Spleen (tissue), 7 donors: ENCODE results near the gene SMIM43.

Experiments used
- CTCF ChIP-seq, 11 experiments: fragments of 200-600 bp in 7 of 11; fragments of 450-650 bp in 4 of 11; sonication (generic) in 4 of 11; IDR thresholded peaks in 8 of 11; conservative IDR thresholded peaks in 3 of 11; 1 replicate in 7 of 11; 2 replicates in 4 of 11; pipeline versions ENCODE4 v1.4.0 to v1.8.0; 2016 to 2021; ENCODE audit warnings: antibody characterized with exemption in 11 of 11, inconsistent platforms in 4 of 11, mild to moderate bottlenecking in 1 of 11
- POLR2A ChIP-seq, 3 donors: fragments of 450-650 bp; IDR thresholded peaks; one replicate each; pipeline ENCODE4 v1.5.1; 2017; ENCODE audit warnings: antibody characterized with exemption in 3 of 3, mild to moderate bottlenecking in 1 of 3
- POLR2AphosphoS5 ChIP-seq, 3 donors: sonication (generic); formaldehyde crosslinking; IDR thresholded peaks; one replicate each; pipeline ENCODE4 v1.5.1; 2017; ENCODE audit warnings: antibody characterized with exemption in 3 of 3
- donor health status: DM: no; HTN: no; CAD: no; lungs with moderate emphysema.
- donor health status: DM: no; HTN: no; CAD: no.
- donor health status: DM: no; HTN: no; CAD: no.

GRCh38 chr4:121765368-121765705 lies 373 bp upstream of the SMIM43 start:
- TF ChIP-seq CTCF (IDR thresholded peaks at IDR 0.05 in 8 of 11, conservative IDR thresholded peaks at IDR 0.05 in 3 of 11) (no peak), POLR2A (IDR thresholded peaks at IDR 0.05) (no peak), POLR2AphosphoS5 (IDR thresholded peaks at IDR 0.05) (no peak)
